Upper lobe of right lung (tissue), 1 donor: ENCODE measurements around the gene CEP250. TPM values are rescaled to one million over a fixed set of nuclear protein-coding genes. Genes with fewer than 3 reads are reported as not detected.

Experiments used
- ATAC-seq: fragments of 200-7000 bp; cut with Tn5 transposase; one replicate; pipeline ENCODE4 v1.9.1; 2020; ENCODE audit warnings: mild to moderate bottlenecking, moderate library complexity
- DNase-seq: peaks from one replicate; pipeline ENCODE4 v3.0.0-alpha.2; 2020
- H3K27ac ChIP-seq: fragments of 200-600 bp; one replicate; pipeline ENCODE4 v1.8.0; 2022
- H3K27me3 ChIP-seq: fragments of 200-600 bp; one replicate; pipeline ENCODE4 v1.8.0; 2022; ENCODE audit warnings: mild to moderate bottlenecking
- H3K36me3 ChIP-seq: fragments of 200-600 bp; one replicate; pipeline ENCODE4 v1.8.0; 2022
- H3K4me1 ChIP-seq: fragments of 200-600 bp; one replicate; pipeline ENCODE4 v1.8.0; 2022
- H3K4me3 ChIP-seq: fragments of 200-600 bp; one replicate; pipeline ENCODE4 v1.8.0; 2022; ENCODE audit warnings: mild to moderate bottlenecking
- H3K9me3 ChIP-seq: fragments of 200-600 bp; one replicate; pipeline ENCODE4 v1.8.0; 2022
- intact Hi-C: fragments of 100-400 bp; cut with DNase I; formaldehyde crosslinking; loops from one replicate; pipeline ENCODE4 v1.11.0; 2022
- total RNA-seq: library from RNA; stranded (reverse); fragmentation: NEBNext Ultra II Directional; extraction: Animal tissue kit (Norgen Biotek cat#: 25700); gene quantifications from one replicate; pipeline ENCODE4 v1.2.1, GENCODE V29; 2021
- TF ChIP-seq, protein P1 (sequence below): fragments of 200-600 bp; IDR thresholded peaks from one replicate; pipeline ENCODE4 v1.8.0; 2022; ENCODE audit warnings: antibody characterized with exemption
- donor health status: DM: no; HTN: yes; CAD: no; lungs with severe emphysema.

The CEP250 gene
- total RNA-seq, 1 donor from 2014 or later = 21.7 TPM

DNA sequence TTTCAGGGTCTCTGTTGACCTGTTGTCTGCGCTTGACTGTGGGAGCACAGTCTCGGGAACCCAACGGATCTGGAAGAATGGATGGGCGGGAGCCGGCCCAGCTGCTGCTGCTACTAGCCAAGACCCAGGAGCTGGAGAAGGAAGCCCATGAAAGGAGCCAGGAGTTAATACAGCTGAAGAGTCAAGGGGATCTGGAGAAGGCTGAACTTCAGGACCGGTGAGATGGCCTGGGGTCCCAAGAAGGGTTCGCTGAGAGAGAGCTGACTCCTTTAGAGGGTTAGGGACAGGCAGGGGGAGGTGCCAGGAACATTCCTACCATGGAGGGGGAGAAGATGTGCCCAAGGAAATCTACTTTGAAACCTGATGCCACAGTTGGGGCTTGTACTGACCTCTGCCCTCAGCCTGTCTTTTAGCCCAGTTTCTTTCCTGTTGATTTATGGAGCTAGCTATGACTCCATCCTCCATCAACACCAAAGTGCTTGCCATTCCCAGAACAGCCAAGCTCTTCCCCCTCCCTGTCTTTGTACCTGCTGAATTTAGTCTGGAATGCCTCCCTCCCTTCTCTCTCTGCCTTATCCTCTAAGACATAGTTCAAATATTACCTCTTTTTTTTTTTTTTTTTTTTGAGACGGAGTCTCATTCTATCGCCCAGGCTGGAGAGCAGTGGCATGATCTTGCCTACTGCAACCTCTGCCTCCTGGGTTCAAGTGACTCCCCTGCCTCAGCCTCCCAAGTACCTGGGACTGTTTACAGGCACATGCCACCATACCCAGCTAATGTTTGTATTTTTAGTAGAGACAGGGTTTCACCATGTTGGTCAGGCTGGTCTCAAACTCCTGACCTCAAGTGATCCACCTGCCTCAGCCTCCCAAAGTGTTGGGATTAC, 12.2 kb downstream of the CEP250 start:
- no peak overlapping the region for H3K27ac ChIP-seq
- H3K4me3 ChIP-seq = no peak overlapping the region
- DNase-seq (no peak), ATAC-seq (no peak)
- no peaks in the 10 kb centered on the region for H3K4me1 ChIP-seq
- H3K9me3 ChIP-seq = no peaks in the 10 kb centered on the region
- TF ChIP-seq, protein P1, sequence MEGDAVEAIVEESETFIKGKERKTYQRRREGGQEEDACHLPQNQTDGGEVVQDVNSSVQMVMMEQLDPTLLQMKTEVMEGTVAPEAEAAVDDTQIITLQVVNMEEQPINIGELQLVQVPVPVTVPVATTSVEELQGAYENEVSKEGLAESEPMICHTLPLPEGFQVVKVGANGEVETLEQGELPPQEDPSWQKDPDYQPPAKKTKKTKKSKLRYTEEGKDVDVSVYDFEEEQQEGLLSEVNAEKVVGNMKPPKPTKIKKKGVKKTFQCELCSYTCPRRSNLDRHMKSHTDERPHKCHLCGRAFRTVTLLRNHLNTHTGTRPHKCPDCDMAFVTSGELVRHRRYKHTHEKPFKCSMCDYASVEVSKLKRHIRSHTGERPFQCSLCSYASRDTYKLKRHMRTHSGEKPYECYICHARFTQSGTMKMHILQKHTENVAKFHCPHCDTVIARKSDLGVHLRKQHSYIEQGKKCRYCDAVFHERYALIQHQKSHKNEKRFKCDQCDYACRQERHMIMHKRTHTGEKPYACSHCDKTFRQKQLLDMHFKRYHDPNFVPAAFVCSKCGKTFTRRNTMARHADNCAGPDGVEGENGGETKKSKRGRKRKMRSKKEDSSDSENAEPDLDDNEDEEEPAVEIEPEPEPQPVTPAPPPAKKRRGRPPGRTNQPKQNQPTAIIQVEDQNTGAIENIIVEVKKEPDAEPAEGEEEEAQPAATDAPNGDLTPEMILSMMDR = no peak
- H3K27me3 ChIP-seq = no peaks in the 10 kb centered on the region
- intact Hi-C loops = no loop called here
- H3K36me3 ChIP-seq = peaks cover 51% of the 10 kb centered on the region

DNA sequence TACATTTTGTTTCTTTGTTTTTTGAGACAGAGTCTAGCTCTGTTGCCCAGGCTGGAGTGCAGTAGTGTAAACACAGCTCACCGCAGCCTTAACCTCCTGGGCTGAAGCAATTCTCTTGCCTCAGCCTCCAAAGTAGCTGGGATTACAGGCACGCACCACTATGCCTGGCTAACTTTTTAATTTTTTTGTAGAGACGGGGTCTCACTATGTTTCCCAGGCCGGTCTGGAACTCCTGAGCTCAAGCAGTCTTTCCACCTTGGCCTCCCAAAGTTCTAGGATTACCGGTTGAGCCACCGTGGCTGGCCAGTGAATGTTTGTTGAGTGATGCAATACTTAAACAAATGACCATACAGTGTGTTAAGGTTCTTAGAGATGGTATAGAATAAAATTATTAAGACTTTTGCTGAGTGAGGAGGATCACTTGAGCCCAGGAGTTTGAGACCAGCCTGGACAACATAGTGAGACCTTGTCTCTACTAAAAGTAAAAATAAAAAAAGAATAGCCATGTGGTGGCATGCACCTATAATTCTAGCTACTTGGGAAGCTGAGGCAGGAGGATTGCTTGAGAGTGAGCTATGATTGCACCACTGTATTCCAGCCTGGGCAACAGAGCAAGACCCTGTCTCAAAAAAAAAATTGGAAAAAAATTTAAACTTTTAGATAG, 13.4 kb downstream of the CEP250 start:
- Histone ChIP-seq H3K4me3 (no peak overlapping the region), H3K36me3 (peaks cover 62% of the 10 kb centered on the region), H3K4me1 (no peaks in the 10 kb centered on the region), H3K27me3 (no peaks in the 10 kb centered on the region), H3K27ac (no peak overlapping the region), H3K9me3 (no peaks in the 10 kb centered on the region)
- ATAC-seq (no peak), DNase-seq (no peak)
- TF ChIP-seq, protein P1 = no peak
- intact Hi-C loops = no loop called here

DNA sequence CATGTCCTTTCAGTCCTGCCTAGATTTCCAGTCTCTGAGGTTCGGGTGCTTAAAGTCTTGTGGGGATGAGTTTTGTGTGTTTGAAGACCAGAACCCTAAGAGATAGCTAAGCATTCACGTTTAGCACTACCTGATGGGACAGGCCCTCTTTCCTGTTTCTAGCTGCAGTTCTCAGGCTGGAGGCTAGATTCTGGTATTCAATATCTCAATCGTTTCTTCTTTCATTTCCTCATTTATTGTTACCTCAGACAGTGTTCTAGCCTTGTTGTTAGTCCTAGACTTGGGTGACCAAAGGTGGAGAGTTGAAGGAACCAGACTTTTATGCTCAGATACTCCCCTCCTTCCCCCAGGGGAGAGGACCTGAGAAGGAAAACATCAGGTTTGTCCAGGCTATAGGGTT, 16.8 kb downstream of the CEP250 start:
- Histone ChIP-seq H3K36me3 (peaks cover 71% of the 10 kb centered on the region), H3K4me1 (no peaks in the 10 kb centered on the region), H3K9me3 (no peaks in the 10 kb centered on the region), H3K27ac (no peak overlapping the region), H3K4me3 (no peak overlapping the region), H3K27me3 (no peaks in the 10 kb centered on the region)
- DNase-seq = no peak
- TF ChIP-seq, protein P1 = no peak
- ATAC-seq = no peak
- intact Hi-C loops = no loop called here

DNA sequence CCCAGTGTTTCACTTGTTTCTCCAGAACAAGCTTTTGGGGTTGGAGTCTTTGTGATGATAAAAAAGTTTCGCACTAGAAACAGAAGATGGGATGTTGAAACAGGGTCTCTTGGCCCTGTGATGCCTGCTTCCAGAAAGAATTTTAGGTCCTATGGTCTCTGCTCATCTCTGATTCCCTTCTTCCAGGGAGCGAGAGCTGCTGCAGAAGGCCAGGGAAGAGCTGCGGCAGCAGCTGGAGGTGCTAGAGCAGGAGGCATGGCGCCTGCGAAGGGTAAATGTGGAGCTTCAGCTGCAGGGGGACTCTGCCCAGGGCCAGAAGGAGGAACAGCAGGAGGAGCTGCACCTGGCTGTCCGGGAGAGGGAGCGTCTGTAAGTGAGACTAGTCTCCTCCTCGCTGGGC, 18.3 kb downstream of the CEP250 start:
- intact Hi-C loops = no loop called here
- H3K27ac ChIP-seq = no peak overlapping the region

DNA sequence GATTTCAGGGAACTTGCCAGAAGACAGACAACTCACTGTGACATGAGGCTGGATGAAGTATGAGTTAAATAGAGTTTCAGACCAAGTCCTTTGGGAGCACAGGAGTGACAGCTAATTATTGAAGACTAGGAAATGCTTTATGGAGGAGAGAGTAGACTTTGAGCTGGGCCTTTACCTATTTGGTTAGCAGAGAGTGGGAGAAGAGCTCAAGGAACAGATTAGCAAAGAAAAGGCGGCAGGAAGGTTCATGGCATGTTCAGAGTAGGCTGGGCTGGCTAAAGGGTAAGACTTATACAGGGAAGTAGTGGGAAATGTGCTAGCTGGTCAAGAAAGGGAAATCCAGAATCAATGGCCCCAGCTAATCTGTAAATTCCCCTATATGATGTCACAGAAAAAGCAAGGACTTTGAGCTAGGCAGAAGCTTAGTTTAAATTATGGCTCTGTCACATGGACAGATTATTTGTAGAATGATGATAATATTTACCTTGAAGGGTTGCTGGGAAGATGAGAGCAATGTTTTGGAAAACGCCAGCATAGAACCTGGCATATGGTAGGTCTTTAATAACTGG, 19.0 kb downstream of the CEP250 start:
- Histone ChIP-seq H3K27ac (no peak overlapping the region), H3K9me3 (no peaks in the 10 kb centered on the region), H3K27me3 (no peaks in the 10 kb centered on the region), H3K4me3 (no peak overlapping the region), H3K4me1 (no peaks in the 10 kb centered on the region), H3K36me3 (peaks cover 89% of the 10 kb centered on the region)
- DNase-seq (no peak), ATAC-seq (no peak)
- intact Hi-C loops = no loop called here
- TF ChIP-seq, protein P1 = no peak

More for the DNA sequence above, 18.3 kb downstream of the CEP250 start:
- H3K4me1 ChIP-seq = no peaks in the 10 kb centered on the region
- no peaks in the 10 kb centered on the region for H3K9me3 ChIP-seq
- H3K27me3 ChIP-seq = no peaks in the 10 kb centered on the region
- no peak for ATAC-seq
- peaks cover 82% of the 10 kb centered on the region for H3K36me3 ChIP-seq
- TF ChIP-seq, protein P1 = no peak
- no peak overlapping the region for H3K4me3 ChIP-seq
- no peak for DNase-seq
